HCT116 (cell line): Measurements from ENCODE around the gene SPOP. TPM values are rescaled to one million over a fixed set of nuclear protein-coding genes. Genes with fewer than 3 reads are reported as not detected.

Experiments used
- ATAC-seq: fragments of 200-7000 bp; cut with Tn5 transposase; 2 replicates; pipeline ENCODE4 v1.9.1; 2020; ENCODE audit warnings: mild to moderate bottlenecking, moderate library complexity
- BruUV-seq: library from RNA; stranded (reverse); fragments of 400-500 nt; replicated peaks from 2 replicates; lab custom pipeline; 2021; lab: Mats Ljungman, UMichigan
- CTCF ChIA-PET: fragments of 300-600 bp; sonication (Branson Sonifier 250); formaldehyde crosslinking; loops from one replicate; lab custom pipeline; 2021; ENCODE audit warnings: antibody characterized with exemption; lab: Charles Lee
- POLR2A ChIA-PET: fragments of 300-600, 350-600 bp; sonication (Branson Sonifier 250); formaldehyde crosslinking; loops from one replicate; lab custom pipeline; 2021; ENCODE audit warnings: antibody characterized with exemption; lab: Charles Lee
- RAD21 ChIA-PET, 2 experiments: fragments of 300-600 bp; sonication (Branson Sonifier 250); formaldehyde crosslinking; loops; one replicate each; lab custom pipeline; 2023; ENCODE audit warnings: low total read pairs in 2 of 2; ENCODE audit not compliant: uncharacterized antibody in 2 of 2, unreplicated experiment in 2 of 2, low non-redundant PET in 1 of 2; lab: Charles Lee
- DNase-seq: peaks from one replicate; pipeline ENCODE4 v3.0.0-alpha.2; 2010; ENCODE audit warnings: low read depth, low spot score
- H2AFZ ChIP-seq: fragments of 200-600 bp; shearing (Covaris generic), sonication (generic); 2 replicates; pipeline ENCODE4 v1.6.1; 2017; ENCODE audit warnings: low read depth, mixed run types, mixed read lengths, antibody characterized with exemption, low read length; ENCODE audit not compliant: poor library complexity, severe bottlenecking
- H3K27ac ChIP-seq: 2 replicates; pipeline ENCODE4 v1.5.1; 2012; ENCODE audit warnings: low read depth, low read length
- H3K27me3 ChIP-seq: fragments of 200-600 bp; sonication (generic); 2 replicates; pipeline ENCODE4 v1.6.1; 2016; ENCODE audit warnings: mixed run types, low read length, mixed read lengths; ENCODE audit not compliant: insufficient read depth
- H3K36me3 ChIP-seq, 2 experiments: fragments of 200-500 bp in 1 of 2; fragments of 200-600 bp in 1 of 2; sonication (Bioruptor generic) in 1 of 2; sonication (generic) in 1 of 2; 2 replicates each; pipeline versions ENCODE4 v1.5.1 to v1.6.1; 2014 to 2016; ENCODE audit warnings: low read length in 2 of 2, inconsistent platforms in 1 of 2, mixed read lengths in 1 of 2, mixed run types in 1 of 2; ENCODE audit not compliant: insufficient read depth in 2 of 2, control insufficient read depth in 1 of 2
- H3K4me1 ChIP-seq, 2 experiments: fragments of 200-600 bp in 1 of 2; sonication (generic) in 1 of 2; 2 replicates each; pipeline versions ENCODE4 v1.5.1 to v1.6.1; 2012 to 2017; ENCODE audit warnings: low read length in 2 of 2, inconsistent platforms in 1 of 2, mild to moderate bottlenecking in 1 of 2, mixed read lengths in 1 of 2, mixed run types in 1 of 2, moderate library complexity in 1 of 2; ENCODE audit not compliant: insufficient read depth in 2 of 2, control insufficient read depth in 1 of 2
- H3K4me2 ChIP-seq: fragments of 200-600 bp; sonication (generic); 2 replicates; pipeline ENCODE4 v1.6.1; 2017; ENCODE audit warnings: mixed run types, low read length, mixed read lengths
- H3K4me3 ChIP-seq, 2 experiments: fragments of 200-600 bp in 1 of 2; sonication (generic) in 1 of 2; replicated peaks in 1 of 2; 2 replicates each; pipeline ENCODE4 v1.5.1; 2011 to 2016; ENCODE audit warnings: low read length in 2 of 2, control low read depth in 1 of 2, low read depth in 1 of 2, mild to moderate bottlenecking in 1 of 2, mixed read lengths in 1 of 2, mixed run types in 1 of 2
- H3K79me2 ChIP-seq: fragments of 200-600 bp; sonication (generic); 2 replicates; pipeline ENCODE4 v1.6.1; 2017; ENCODE audit warnings: mild to moderate bottlenecking, mixed run types, low read length, moderate library complexity, mixed read lengths; ENCODE audit not compliant: insufficient read depth
- H3K9ac ChIP-seq: fragments of 200-600 bp; sonication (generic); 2 replicates; pipeline ENCODE4 v1.6.1; 2016; ENCODE audit warnings: low read length, mixed read lengths
- H3K9me2 ChIP-seq: fragments of 200-600 bp; sonication (generic), shearing (Covaris generic); 2 replicates; pipeline ENCODE4 v1.6.1; 2017; ENCODE audit warnings: mixed run types, mild to moderate bottlenecking, moderate library complexity; ENCODE audit not compliant: insufficient read depth
- H3K9me3 ChIP-seq, 2 experiments: fragments of 200-500 bp in 1 of 2; fragments of 200-600 bp in 1 of 2; sonication (Bioruptor generic) in 1 of 2; sonication (generic) in 1 of 2; 2 replicates each; pipeline ENCODE4 v1.6.1; 2014 to 2017; ENCODE audit warnings: low read length in 2 of 2, mixed read lengths in 2 of 2, inconsistent platforms in 1 of 2, low read depth in 1 of 2, mild to moderate bottlenecking in 1 of 2, mixed run types in 1 of 2, moderate library complexity in 1 of 2; ENCODE audit not compliant: control insufficient read depth in 1 of 2, insufficient read depth in 1 of 2
- H4K20me1 ChIP-seq: fragments of 200-600 bp; sonication (generic), shearing (Covaris generic); 2 replicates; pipeline ENCODE4 v1.6.1; 2017; ENCODE audit warnings: mixed run types, mild to moderate bottlenecking, moderate library complexity; ENCODE audit not compliant: insufficient read depth
- ATF3 ChIP-seq: IDR thresholded peaks from 2 replicates; pipeline ENCODE4 v1.6.1; 2012
- CBX3 ChIP-seq: IDR thresholded peaks from 2 replicates; pipeline ENCODE4 v1.6.1; 2012; ENCODE audit warnings: low read depth
- CEBPB ChIP-seq: IDR thresholded peaks from 2 replicates; pipeline ENCODE4 v1.6.1; 2012; ENCODE audit warnings: low read depth
- EGR1 ChIP-seq: IDR thresholded peaks from 2 replicates; pipeline ENCODE4 v1.6.1; 2012; ENCODE audit warnings: low read depth
- ELF1 ChIP-seq: IDR thresholded peaks from 2 replicates; pipeline ENCODE4 v1.6.1; 2012; ENCODE audit warnings: low read depth, borderline replicate concordance
- EZH2 ChIP-seq: fragments of 200-600 bp; sonication (generic); IDR thresholded peaks from 2 replicates; pipeline ENCODE4 v1.6.1; 2017; ENCODE audit warnings: antibody characterized with exemption, mixed run types
- EZH2phosphoT487 ChIP-seq: fragments of 200-600 bp; IDR thresholded peaks from 2 replicates; pipeline ENCODE4 v1.6.1; 2018; ENCODE audit warnings: antibody characterized with exemption, borderline replicate concordance
- JUND ChIP-seq: IDR thresholded peaks from 2 replicates; pipeline ENCODE4 v1.6.1; 2012
- POLR2A ChIP-seq: IDR thresholded peaks from 2 replicates; pipeline ENCODE4 v1.7.0; 2011; ENCODE audit warnings: borderline replicate concordance; ENCODE audit not compliant: insufficient read depth, insufficient read length; ENCODE audit errors: extremely low read depth
- POLR2AphosphoS5 ChIP-seq: IDR thresholded peaks from 2 replicates; pipeline ENCODE4 v1.6.1; 2011; ENCODE audit warnings: mild to moderate bottlenecking, low read depth, low read length, moderate library complexity
- RAD21 ChIP-seq: IDR thresholded peaks from 2 replicates; pipeline ENCODE4 v1.6.1; 2012; ENCODE audit warnings: low read depth, mild to moderate bottlenecking
- REST ChIP-seq: IDR thresholded peaks from 2 replicates; pipeline ENCODE4 v1.6.1; 2012; ENCODE audit warnings: low read depth
- SP1 ChIP-seq: IDR thresholded peaks from 2 replicates; pipeline ENCODE4 v1.6.1; 2012; ENCODE audit warnings: low read depth
- TCF7L2 ChIP-seq: IDR thresholded peaks from 2 replicates; pipeline ENCODE4 v1.7.0; 2011; ENCODE audit warnings: borderline replicate concordance, inconsistent platforms; ENCODE audit not compliant: insufficient read depth, insufficient read length; ENCODE audit errors: extremely low read depth
- YY1 ChIP-seq: IDR thresholded peaks from 2 replicates; pipeline ENCODE4 v1.6.1; 2011; ENCODE audit warnings: low read length, low read depth, moderate library complexity, mild to moderate bottlenecking; ENCODE audit not compliant: insufficient replicate concordance; ENCODE audit errors: extremely low read depth
- ZBTB33 ChIP-seq: IDR thresholded peaks from 2 replicates; pipeline ENCODE4 v1.6.1; 2011; ENCODE audit warnings: mild to moderate bottlenecking, low read length, moderate library complexity; ENCODE audit not compliant: insufficient replicate concordance; ENCODE audit errors: extremely low read depth
- ZNF274 ChIP-seq: fragments of 200-500 bp; sonication (Bioruptor generic); IDR thresholded peaks from 2 replicates; pipeline ENCODE4 v1.6.1; 2014; ENCODE audit warnings: mild to moderate bottlenecking, low read depth, low read length, inconsistent platforms
- intact Hi-C: fragments of 100-400 bp; cut with micrococcal nuclease; formaldehyde crosslinking; loops from 2 replicates; pipeline ENCODE4 v1.10.0; 2022
- total RNA-seq: library from RNA; stranded (reverse); gene quantifications from one replicate; pipeline ENCODE4 v1.2.1, GENCODE V29; 2021; ENCODE audit not compliant: unreplicated experiment

The SPOP gene
- total RNA-seq, 1 experiment from 2014 or later, result 85.1 TPM

- DNase-seq, result no peak
- CTCF ChIA-PET, result interaction anchor here (1.2 kb wide), 1 partner anchor 44 kb away, joined by 3 read pairs; no protein-coding TSS in a partner anchor
Observed at GRCh38 chr17:49613182-49613800, 64.6 kb downstream of the SPOP start.

More at GRCh38 chr17:49613182-49613800, 64.6 kb downstream of the SPOP start:
- RAD21 ChIA-PET, result no interaction called here
- intact Hi-C loops, result no loop called here
- BruUV-seq, result no TSS peak
- ATAC-seq, result no peak
- no peak overlapping the region for H2AFZ ChIP-seq
- H3K4me2 ChIP-seq, result no peak overlapping the region
- H3K36me3 ChIP-seq, result peaks cover 16 to 23% of the 10 kb centered on the region in 2 experiments; a peak in 3 of 4 replicates
- H3K4me3 ChIP-seq, result no peak overlapping the region
- no peaks in the 10 kb centered on the region for H3K27me3 ChIP-seq
- H3K4me1 ChIP-seq, result no peaks in the 10 kb centered on the region
- no peak overlapping the region for H3K27ac ChIP-seq
- no peaks in the 10 kb centered on the region for H3K9me3 ChIP-seq
- no peak overlapping the region for H3K9ac ChIP-seq
- peaks cover 4% of the 10 kb centered on the region; the same call in 1 of the 2 replicates for H4K20me1 ChIP-seq
- H3K9me2 ChIP-seq, result no peaks in the 10 kb centered on the region
- POLR2A ChIA-PET, result no interaction called here
- no peak for TF ChIP-seq TCF7L2
- TF ChIP-seq POLR2A, result no peak
- TF ChIP-seq POLR2AphosphoS5, result no peak
- no peak for TF ChIP-seq ZNF274
- no peak for TF ChIP-seq EZH2phosphoT487
- no peak for TF ChIP-seq EGR1
- no peak for TF ChIP-seq REST
- no peak for TF ChIP-seq JUND
- no peak for TF ChIP-seq RAD21
- no peak for TF ChIP-seq ELF1
- TF ChIP-seq CBX3, result no peak
- TF ChIP-seq EZH2, result no peak
- no peak for TF ChIP-seq ATF3
- no peak for TF ChIP-seq SP1
- TF ChIP-seq CEBPB, result no peak
- no peak for TF ChIP-seq YY1
- TF ChIP-seq ZBTB33, result no peak
- H3K79me2 ChIP-seq, result peaks cover 8% of the 10 kb centered on the region; the same call in 1 of the 2 replicates
